Measurements from ENCODE around the gene CSF1. TPM values are rescaled to one million over a fixed set of nuclear protein-coding genes. Genes with fewer than 3 reads are reported as not detected.
A peak's percentile ranks its signal among the peaks of the same experiment; 100 is the strongest.

The CSF1 gene
- polyA plus RNA-seq, 3 donors: 0.11 to 0.69 (median 0.38) TPM

DNA sequence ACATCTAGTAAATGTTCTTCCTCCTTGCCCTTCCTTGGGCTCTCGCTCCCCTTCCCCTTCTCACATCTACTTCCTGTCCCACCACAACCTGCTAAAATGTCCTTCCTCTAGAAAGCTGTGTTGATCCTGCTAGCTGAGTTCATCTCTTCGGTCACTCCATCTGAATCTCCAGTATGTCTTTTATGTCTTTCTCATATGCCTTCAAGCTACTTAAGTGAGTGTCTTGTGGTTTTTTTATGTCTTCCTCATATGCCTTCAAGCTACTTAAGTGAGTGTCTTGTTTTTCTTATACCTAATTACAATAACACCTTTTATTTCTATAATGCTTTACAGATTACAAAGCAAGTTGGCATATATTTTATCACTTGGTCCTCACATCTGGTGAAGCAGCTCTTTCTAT, 33.9 kb downstream of the CSF1 start:
- H4K20me1 ChIP-seq (ENCODE audit: insufficient read depth, low read length): no peaks in the 10 kb centered on the region
- no peak overlapping the region for H3K27ac ChIP-seq (ENCODE audit: low read depth in 1 of 2, low read length in 2 of 2)
- WGBS (ENCODE audit: insufficient coverage): 0% methylated on average over 1 of the region's 2 CpGs
- H3K9me3 ChIP-seq (replicated peaks in 1 of 2; ENCODE audit: control insufficient read depth in 1 of 2, insufficient read depth in 1 of 2, low read length in 2 of 2): no peaks in the 10 kb centered on the region
- H3K9ac ChIP-seq (ENCODE audit: insufficient read depth, low read length, poor library complexity, severe bottlenecking): no peak overlapping the region
- no peak overlapping the region for H3K4me2 ChIP-seq (replicated peaks; ENCODE audit: extremely low read depth, low read length, poor library complexity, severe bottlenecking)
- Mint-ChIP-seq H3K9me3 (peaks cover 0 to 3% (median 0%) of the 10 kb centered on the region in 7 donors), H3K27ac (no peak overlapping the region), H3K36me3 (no peaks in the 10 kb centered on the region), H3K4me3 (no peak overlapping the region), H3K27me3 (ENCODE audit: low read depth in 3 of 3) (peaks cover 3 to 6% (median 3%) of the 10 kb centered on the region in 3 donors), H3K4me1 (peaks cover 15% of the 10 kb centered on the region)
- H3K36me3 ChIP-seq (replicated peaks in 1 of 2; ENCODE audit: control insufficient read depth in 1 of 2, insufficient read depth in 2 of 2, low read length in 2 of 2): no peaks in the 10 kb centered on the region
- H3K4me1 ChIP-seq (ENCODE audit: control insufficient read depth in 1 of 2, insufficient read depth in 2 of 2, low read length in 2 of 2): peaks cover 0 to 2% of the 10 kb centered on the region in 2 donors
- DNase-seq: peak in 1 of 3 donors; percentile 4
- intact Hi-C loops (cut with micrococcal nuclease): no loop called here
- no peaks in the 10 kb centered on the region for H3K79me2 ChIP-seq (ENCODE audit: insufficient read depth, low read length)
- no peaks in the 10 kb centered on the region for H3K27me3 ChIP-seq (ENCODE audit: control insufficient read depth in 2 of 2, insufficient read depth in 2 of 2, low read length in 2 of 2)
- no peak overlapping the region for H2AFZ ChIP-seq (ENCODE audit: insufficient read depth, low read depth, low read length, poor library complexity, severe bottlenecking)
- TF ChIP-seq, protein P1, sequence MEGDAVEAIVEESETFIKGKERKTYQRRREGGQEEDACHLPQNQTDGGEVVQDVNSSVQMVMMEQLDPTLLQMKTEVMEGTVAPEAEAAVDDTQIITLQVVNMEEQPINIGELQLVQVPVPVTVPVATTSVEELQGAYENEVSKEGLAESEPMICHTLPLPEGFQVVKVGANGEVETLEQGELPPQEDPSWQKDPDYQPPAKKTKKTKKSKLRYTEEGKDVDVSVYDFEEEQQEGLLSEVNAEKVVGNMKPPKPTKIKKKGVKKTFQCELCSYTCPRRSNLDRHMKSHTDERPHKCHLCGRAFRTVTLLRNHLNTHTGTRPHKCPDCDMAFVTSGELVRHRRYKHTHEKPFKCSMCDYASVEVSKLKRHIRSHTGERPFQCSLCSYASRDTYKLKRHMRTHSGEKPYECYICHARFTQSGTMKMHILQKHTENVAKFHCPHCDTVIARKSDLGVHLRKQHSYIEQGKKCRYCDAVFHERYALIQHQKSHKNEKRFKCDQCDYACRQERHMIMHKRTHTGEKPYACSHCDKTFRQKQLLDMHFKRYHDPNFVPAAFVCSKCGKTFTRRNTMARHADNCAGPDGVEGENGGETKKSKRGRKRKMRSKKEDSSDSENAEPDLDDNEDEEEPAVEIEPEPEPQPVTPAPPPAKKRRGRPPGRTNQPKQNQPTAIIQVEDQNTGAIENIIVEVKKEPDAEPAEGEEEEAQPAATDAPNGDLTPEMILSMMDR (IDR thresholded peaks at IDR 0.05): no peak
- H3K4me3 ChIP-seq (replicated peaks in 1 of 3; ENCODE audit: low read depth in 2 of 3, low read length in 3 of 3): no peak overlapping the region

DNA sequence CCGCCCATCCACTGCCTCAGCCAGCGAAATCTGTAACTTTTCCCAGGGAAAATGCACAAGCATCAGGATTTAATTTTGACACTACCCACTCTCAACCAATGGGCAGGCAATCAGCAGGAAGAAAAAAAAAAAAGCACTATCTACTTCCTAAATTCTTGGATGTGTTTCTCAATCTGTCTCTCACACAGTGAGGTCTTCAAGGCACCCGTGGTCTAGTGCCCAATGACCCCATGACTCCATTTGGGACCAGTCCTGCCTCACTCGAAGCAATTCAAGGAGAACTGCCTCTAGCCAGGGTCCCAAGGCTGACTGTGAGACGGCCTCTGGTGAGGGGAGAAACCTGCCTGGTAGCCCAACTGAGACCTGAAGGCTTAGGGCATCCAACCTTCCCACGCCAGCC, 35.9 kb downstream of the CSF1 start:
- Mint-ChIP-seq H3K4me3 (peak overlapping the region in 1 of 2 donors; percentile 52), H3K9me3 (peaks cover 0 to 3% (median 0%) of the 10 kb centered on the region in 7 donors), H3K36me3 (no peaks in the 10 kb centered on the region), H3K27me3 (ENCODE audit: low read depth in 3 of 3) (peaks cover 3 to 6% (median 3%) of the 10 kb centered on the region in 3 donors), H3K4me1 (peaks cover 15% of the 10 kb centered on the region), H3K27ac (no peak overlapping the region)
- Histone ChIP-seq H3K36me3 (replicated peaks in 1 of 2; ENCODE audit: control insufficient read depth in 1 of 2, insufficient read depth in 2 of 2, low read length in 2 of 2) (no peaks in the 10 kb centered on the region), H3K9me3 (replicated peaks in 1 of 2; ENCODE audit: control insufficient read depth in 1 of 2, insufficient read depth in 1 of 2, low read length in 2 of 2) (no peaks in the 10 kb centered on the region), H3K4me3 (replicated peaks in 1 of 3; ENCODE audit: low read depth in 2 of 3, low read length in 3 of 3) (no peak overlapping the region), H3K4me1 (ENCODE audit: control insufficient read depth in 1 of 2, insufficient read depth in 2 of 2, low read length in 2 of 2) (peaks cover 0 to 2% of the 10 kb centered on the region in 2 donors), H3K27ac (ENCODE audit: low read depth in 1 of 2, low read length in 2 of 2) (no peak overlapping the region), H3K79me2 (ENCODE audit: insufficient read depth, low read length) (no peaks in the 10 kb centered on the region), H3K27me3 (ENCODE audit: control insufficient read depth in 2 of 2, insufficient read depth in 2 of 2, low read length in 2 of 2) (no peaks in the 10 kb centered on the region), H2AFZ (ENCODE audit: insufficient read depth, low read depth, low read length, poor library complexity, severe bottlenecking) (no peak overlapping the region), H3K4me2 (replicated peaks; ENCODE audit: extremely low read depth, low read length, poor library complexity, severe bottlenecking) (no peak overlapping the region), H4K20me1 (ENCODE audit: insufficient read depth, low read length) (no peaks in the 10 kb centered on the region), H3K9ac (ENCODE audit: insufficient read depth, low read length, poor library complexity, severe bottlenecking) (no peak overlapping the region)
- WGBS (ENCODE audit: insufficient coverage): 75% methylated on average over 2 of the region's 6 CpGs
- TF ChIP-seq, protein P1 (IDR thresholded peaks at IDR 0.05): no peak
- intact Hi-C loops (cut with micrococcal nuclease): no loop called here
- DNase-seq: peak in 1 of 3 donors; percentile 23

All from CD14-positive monocyte (primary cell).